NCI-H2081 treated with DMSO at 0.1 percent for 48 hours (cell line): ENCODE measurements around the gene TMEM129.

Experiments used
- DNase-seq: peaks from one replicate; lab custom pipeline; 2025; lab: John Stamatoyannopoulos, UW

The TMEM129 gene

DNA sequence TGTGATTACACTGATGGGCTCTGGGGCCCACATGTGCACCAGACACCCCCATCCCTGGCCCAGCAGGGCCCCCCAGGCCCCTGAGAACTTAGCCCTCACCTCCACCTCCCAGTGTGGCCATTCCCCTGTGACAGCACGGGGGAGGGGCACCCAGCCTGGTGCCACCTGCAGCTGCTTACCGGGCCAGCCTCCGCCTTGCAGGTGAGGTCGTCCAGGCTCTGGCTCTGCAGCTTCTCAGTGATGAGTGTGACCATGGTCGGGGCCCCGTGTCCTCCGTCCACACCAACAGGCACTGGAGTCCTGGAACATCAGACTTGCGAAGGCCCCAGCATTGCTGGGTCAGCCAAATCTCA is 52.7 kb downstream of the TMEM129 start:
- DNase-seq = no peak

DNA sequence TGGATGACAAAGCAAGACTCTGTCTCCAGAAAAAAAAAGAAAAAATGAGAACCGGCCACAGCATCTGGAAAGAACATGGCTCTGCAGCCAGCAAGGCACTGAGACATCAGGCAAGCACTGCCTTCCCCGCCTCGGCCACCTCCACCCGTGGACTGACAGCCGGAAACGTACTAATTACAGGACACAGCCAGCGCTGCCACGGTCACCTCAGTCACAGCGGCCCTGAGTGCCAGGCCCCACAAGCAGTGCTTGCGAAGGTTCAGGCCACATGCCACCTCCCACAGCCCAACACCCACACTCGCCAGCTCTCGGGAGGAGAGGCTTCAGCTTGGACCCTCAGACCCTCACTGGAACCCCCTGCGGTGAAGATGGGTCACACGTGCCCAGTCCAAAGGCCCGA is 53.9 kb downstream of the TMEM129 start:
- no peak for DNase-seq

DNA sequence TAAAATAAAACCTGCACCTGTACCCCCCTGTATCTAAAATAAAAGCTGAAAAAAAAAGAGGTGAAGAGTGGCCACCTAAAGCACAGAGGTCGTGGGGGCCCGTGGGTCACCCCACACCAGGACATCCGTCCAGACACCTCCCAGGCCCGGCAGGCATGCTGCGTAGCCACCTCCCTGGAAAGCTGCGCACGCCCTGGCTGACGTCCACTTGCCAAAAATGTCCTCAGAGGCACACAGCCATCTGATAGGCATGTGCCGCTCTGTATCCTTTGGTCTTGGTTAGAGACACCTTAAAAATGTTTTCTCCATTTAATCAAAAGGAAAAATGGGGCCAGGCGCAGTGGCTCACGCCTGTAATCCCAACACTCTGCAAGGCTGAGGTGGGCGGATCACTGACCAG is 54.7 kb downstream of the TMEM129 start:
- DNase-seq = no peak
